HCT116 (cell line): ENCODE measurements around the gene NXN. TPM values are rescaled to one million over a fixed set of nuclear protein-coding genes. Genes with fewer than 3 reads are reported as not detected.

Source experiments
- ATAC-seq: fragments of 200-7000 bp; cut with Tn5 transposase; 2 replicates; pipeline ENCODE4 v1.9.1; 2020; ENCODE audit warnings: mild to moderate bottlenecking, moderate library complexity
- BruUV-seq: library from RNA; stranded (reverse); fragments of 400-500 nt; replicated peaks from 2 replicates; lab custom pipeline; 2021; lab: Mats Ljungman, UMichigan
- CTCF ChIA-PET: fragments of 300-600 bp; sonication (Branson Sonifier 250); formaldehyde crosslinking; loops from one replicate; lab custom pipeline; 2021; ENCODE audit warnings: antibody characterized with exemption; lab: Charles Lee
- POLR2A ChIA-PET: fragments of 300-600, 350-600 bp; sonication (Branson Sonifier 250); formaldehyde crosslinking; loops from one replicate; lab custom pipeline; 2021; ENCODE audit warnings: antibody characterized with exemption; lab: Charles Lee
- RAD21 ChIA-PET, 2 experiments: fragments of 300-600 bp; sonication (Branson Sonifier 250); formaldehyde crosslinking; loops; one replicate each; lab custom pipeline; 2023; ENCODE audit warnings: low total read pairs in 2 of 2; ENCODE audit not compliant: uncharacterized antibody in 2 of 2, unreplicated experiment in 2 of 2, low non-redundant PET in 1 of 2; lab: Charles Lee
- DNase-seq: peaks from one replicate; pipeline ENCODE4 v3.0.0-alpha.2; 2010; ENCODE audit warnings: low read depth, low spot score
- H2AFZ ChIP-seq: fragments of 200-600 bp; shearing (Covaris generic), sonication (generic); 2 replicates; pipeline ENCODE4 v1.6.1; 2017; ENCODE audit warnings: low read depth, mixed run types, mixed read lengths, antibody characterized with exemption, low read length; ENCODE audit not compliant: poor library complexity, severe bottlenecking
- H3K27ac ChIP-seq: 2 replicates; pipeline ENCODE4 v1.5.1; 2012; ENCODE audit warnings: low read depth, low read length
- H3K27me3 ChIP-seq: fragments of 200-600 bp; sonication (generic); 2 replicates; pipeline ENCODE4 v1.6.1; 2016; ENCODE audit warnings: mixed run types, low read length, mixed read lengths; ENCODE audit not compliant: insufficient read depth
- H3K36me3 ChIP-seq, 2 experiments: fragments of 200-500 bp in 1 of 2; fragments of 200-600 bp in 1 of 2; sonication (Bioruptor generic) in 1 of 2; sonication (generic) in 1 of 2; 2 replicates each; pipeline versions ENCODE4 v1.5.1 to v1.6.1; 2014 to 2016; ENCODE audit warnings: low read length in 2 of 2, inconsistent platforms in 1 of 2, mixed read lengths in 1 of 2, mixed run types in 1 of 2; ENCODE audit not compliant: insufficient read depth in 2 of 2, control insufficient read depth in 1 of 2
- H3K4me1 ChIP-seq, 2 experiments: fragments of 200-600 bp in 1 of 2; sonication (generic) in 1 of 2; 2 replicates each; pipeline versions ENCODE4 v1.5.1 to v1.6.1; 2012 to 2017; ENCODE audit warnings: low read length in 2 of 2, inconsistent platforms in 1 of 2, mild to moderate bottlenecking in 1 of 2, mixed read lengths in 1 of 2, mixed run types in 1 of 2, moderate library complexity in 1 of 2; ENCODE audit not compliant: insufficient read depth in 2 of 2, control insufficient read depth in 1 of 2
- H3K4me2 ChIP-seq: fragments of 200-600 bp; sonication (generic); 2 replicates; pipeline ENCODE4 v1.6.1; 2017; ENCODE audit warnings: mixed run types, low read length, mixed read lengths
- H3K4me3 ChIP-seq, 2 experiments: fragments of 200-600 bp in 1 of 2; sonication (generic) in 1 of 2; replicated peaks in 1 of 2; 2 replicates each; pipeline ENCODE4 v1.5.1; 2011 to 2016; ENCODE audit warnings: low read length in 2 of 2, control low read depth in 1 of 2, low read depth in 1 of 2, mild to moderate bottlenecking in 1 of 2, mixed read lengths in 1 of 2, mixed run types in 1 of 2
- H3K79me2 ChIP-seq: fragments of 200-600 bp; sonication (generic); 2 replicates; pipeline ENCODE4 v1.6.1; 2017; ENCODE audit warnings: mild to moderate bottlenecking, mixed run types, low read length, moderate library complexity, mixed read lengths; ENCODE audit not compliant: insufficient read depth
- H3K9ac ChIP-seq: fragments of 200-600 bp; sonication (generic); 2 replicates; pipeline ENCODE4 v1.6.1; 2016; ENCODE audit warnings: low read length, mixed read lengths
- H3K9me2 ChIP-seq: fragments of 200-600 bp; sonication (generic), shearing (Covaris generic); 2 replicates; pipeline ENCODE4 v1.6.1; 2017; ENCODE audit warnings: mixed run types, mild to moderate bottlenecking, moderate library complexity; ENCODE audit not compliant: insufficient read depth
- H3K9me3 ChIP-seq, 2 experiments: fragments of 200-500 bp in 1 of 2; fragments of 200-600 bp in 1 of 2; sonication (Bioruptor generic) in 1 of 2; sonication (generic) in 1 of 2; 2 replicates each; pipeline ENCODE4 v1.6.1; 2014 to 2017; ENCODE audit warnings: low read length in 2 of 2, mixed read lengths in 2 of 2, inconsistent platforms in 1 of 2, low read depth in 1 of 2, mild to moderate bottlenecking in 1 of 2, mixed run types in 1 of 2, moderate library complexity in 1 of 2; ENCODE audit not compliant: control insufficient read depth in 1 of 2, insufficient read depth in 1 of 2
- H4K20me1 ChIP-seq: fragments of 200-600 bp; sonication (generic), shearing (Covaris generic); 2 replicates; pipeline ENCODE4 v1.6.1; 2017; ENCODE audit warnings: mixed run types, mild to moderate bottlenecking, moderate library complexity; ENCODE audit not compliant: insufficient read depth
- CBX3 ChIP-seq: IDR thresholded peaks from 2 replicates; pipeline ENCODE4 v1.6.1; 2012; ENCODE audit warnings: low read depth
- EGR1 ChIP-seq: IDR thresholded peaks from 2 replicates; pipeline ENCODE4 v1.6.1; 2012; ENCODE audit warnings: low read depth
- ELF1 ChIP-seq: IDR thresholded peaks from 2 replicates; pipeline ENCODE4 v1.6.1; 2012; ENCODE audit warnings: low read depth, borderline replicate concordance
- EZH2 ChIP-seq: fragments of 200-600 bp; sonication (generic); IDR thresholded peaks from 2 replicates; pipeline ENCODE4 v1.6.1; 2017; ENCODE audit warnings: antibody characterized with exemption, mixed run types
- FOSL1 ChIP-seq: IDR thresholded peaks from 2 replicates; pipeline ENCODE4 v1.6.1; 2012; ENCODE audit warnings: low read depth
- JUND ChIP-seq: IDR thresholded peaks from 2 replicates; pipeline ENCODE4 v1.6.1; 2012
- POLR2A ChIP-seq: IDR thresholded peaks from 2 replicates; pipeline ENCODE4 v1.7.0; 2011; ENCODE audit warnings: borderline replicate concordance; ENCODE audit not compliant: insufficient read depth, insufficient read length; ENCODE audit errors: extremely low read depth
- POLR2AphosphoS5 ChIP-seq: IDR thresholded peaks from 2 replicates; pipeline ENCODE4 v1.6.1; 2011; ENCODE audit warnings: mild to moderate bottlenecking, low read depth, low read length, moderate library complexity
- RAD21 ChIP-seq: IDR thresholded peaks from 2 replicates; pipeline ENCODE4 v1.6.1; 2012; ENCODE audit warnings: low read depth, mild to moderate bottlenecking
- SIN3A ChIP-seq: IDR thresholded peaks from 2 replicates; pipeline ENCODE4 v1.6.1; 2012; ENCODE audit warnings: low read depth
- SP1 ChIP-seq: IDR thresholded peaks from 2 replicates; pipeline ENCODE4 v1.6.1; 2012; ENCODE audit warnings: low read depth
- SRF ChIP-seq: IDR thresholded peaks from 2 replicates; pipeline ENCODE4 v1.6.1; 2012; ENCODE audit warnings: low read depth
- ZNF274 ChIP-seq: fragments of 200-500 bp; sonication (Bioruptor generic); IDR thresholded peaks from 2 replicates; pipeline ENCODE4 v1.6.1; 2014; ENCODE audit warnings: mild to moderate bottlenecking, low read depth, low read length, inconsistent platforms
- intact Hi-C: fragments of 100-400 bp; cut with micrococcal nuclease; formaldehyde crosslinking; loops from 2 replicates; pipeline ENCODE4 v1.10.0; 2022
- total RNA-seq: library from RNA; stranded (reverse); gene quantifications from one replicate; pipeline ENCODE4 v1.2.1, GENCODE V29; 2021; ENCODE audit not compliant: unreplicated experiment
- TF ChIP-seq, protein P1 (sequence below), 3 experiments: fragments of 200-600 bp in 1 of 3; sonication (generic) in 1 of 3; IDR thresholded peaks in 2 of 3; conservative IDR thresholded peaks in 1 of 3; 2 replicates each; pipeline ENCODE4 v1.5.1; 2012 to 2017; ENCODE audit warnings: low read depth in 2 of 3, low read length in 2 of 3, antibody characterized with exemption in 1 of 3, borderline replicate concordance in 1 of 3, control low read depth in 1 of 3, mild to moderate bottlenecking in 1 of 3, mixed read lengths in 1 of 3, mixed run types in 1 of 3, moderate library complexity in 1 of 3; ENCODE audit not compliant: insufficient read depth in 1 of 3
- TF ChIP-seq, protein P2 (sequence below): IDR thresholded peaks from 2 replicates; pipeline ENCODE4 v1.6.1; 2012

Gene NXN
- total RNA-seq, 1 experiment from 2014 or later = 83.7 TPM

DNA sequence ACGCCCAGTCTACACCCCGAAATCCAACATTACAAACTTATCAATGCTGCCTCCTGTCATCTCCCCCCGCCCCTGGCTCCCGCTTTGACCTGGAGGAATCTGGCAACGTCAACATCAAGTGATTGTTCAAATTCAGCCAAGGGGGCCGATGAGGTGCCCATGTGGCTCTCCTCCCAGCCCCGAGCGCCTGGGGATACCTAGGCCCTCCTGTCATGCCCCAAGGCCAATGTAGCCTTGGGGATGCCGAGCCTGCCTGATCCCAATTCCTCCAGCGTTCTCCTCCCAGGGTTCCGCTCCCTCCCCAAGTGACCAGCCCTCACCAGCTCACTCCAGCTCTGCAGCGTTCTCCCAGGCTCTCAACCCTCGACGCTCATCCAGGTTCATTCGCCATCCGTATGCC, 59.4 kb downstream of the NXN start (continued):
- TF ChIP-seq, protein P1, sequence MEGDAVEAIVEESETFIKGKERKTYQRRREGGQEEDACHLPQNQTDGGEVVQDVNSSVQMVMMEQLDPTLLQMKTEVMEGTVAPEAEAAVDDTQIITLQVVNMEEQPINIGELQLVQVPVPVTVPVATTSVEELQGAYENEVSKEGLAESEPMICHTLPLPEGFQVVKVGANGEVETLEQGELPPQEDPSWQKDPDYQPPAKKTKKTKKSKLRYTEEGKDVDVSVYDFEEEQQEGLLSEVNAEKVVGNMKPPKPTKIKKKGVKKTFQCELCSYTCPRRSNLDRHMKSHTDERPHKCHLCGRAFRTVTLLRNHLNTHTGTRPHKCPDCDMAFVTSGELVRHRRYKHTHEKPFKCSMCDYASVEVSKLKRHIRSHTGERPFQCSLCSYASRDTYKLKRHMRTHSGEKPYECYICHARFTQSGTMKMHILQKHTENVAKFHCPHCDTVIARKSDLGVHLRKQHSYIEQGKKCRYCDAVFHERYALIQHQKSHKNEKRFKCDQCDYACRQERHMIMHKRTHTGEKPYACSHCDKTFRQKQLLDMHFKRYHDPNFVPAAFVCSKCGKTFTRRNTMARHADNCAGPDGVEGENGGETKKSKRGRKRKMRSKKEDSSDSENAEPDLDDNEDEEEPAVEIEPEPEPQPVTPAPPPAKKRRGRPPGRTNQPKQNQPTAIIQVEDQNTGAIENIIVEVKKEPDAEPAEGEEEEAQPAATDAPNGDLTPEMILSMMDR (IDR thresholded peaks at IDR 0.05 in 2 of 3, conservative IDR thresholded peaks at IDR 0.05 in 1 of 3; ENCODE audit: borderline replicate concordance in 1 of 3, insufficient read depth in 1 of 3, low read depth in 2 of 3, low read length in 2 of 3) = no peak
- TF ChIP-seq FOSL1 (no peak), ZNF274 (no peak), RAD21 (no peak), SRF (no peak)
- TF ChIP-seq, protein P2, sequence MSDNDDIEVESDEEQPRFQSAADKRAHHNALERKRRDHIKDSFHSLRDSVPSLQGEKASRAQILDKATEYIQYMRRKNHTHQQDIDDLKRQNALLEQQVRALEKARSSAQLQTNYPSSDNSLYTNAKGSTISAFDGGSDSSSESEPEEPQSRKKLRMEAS = no peak

DNA sequence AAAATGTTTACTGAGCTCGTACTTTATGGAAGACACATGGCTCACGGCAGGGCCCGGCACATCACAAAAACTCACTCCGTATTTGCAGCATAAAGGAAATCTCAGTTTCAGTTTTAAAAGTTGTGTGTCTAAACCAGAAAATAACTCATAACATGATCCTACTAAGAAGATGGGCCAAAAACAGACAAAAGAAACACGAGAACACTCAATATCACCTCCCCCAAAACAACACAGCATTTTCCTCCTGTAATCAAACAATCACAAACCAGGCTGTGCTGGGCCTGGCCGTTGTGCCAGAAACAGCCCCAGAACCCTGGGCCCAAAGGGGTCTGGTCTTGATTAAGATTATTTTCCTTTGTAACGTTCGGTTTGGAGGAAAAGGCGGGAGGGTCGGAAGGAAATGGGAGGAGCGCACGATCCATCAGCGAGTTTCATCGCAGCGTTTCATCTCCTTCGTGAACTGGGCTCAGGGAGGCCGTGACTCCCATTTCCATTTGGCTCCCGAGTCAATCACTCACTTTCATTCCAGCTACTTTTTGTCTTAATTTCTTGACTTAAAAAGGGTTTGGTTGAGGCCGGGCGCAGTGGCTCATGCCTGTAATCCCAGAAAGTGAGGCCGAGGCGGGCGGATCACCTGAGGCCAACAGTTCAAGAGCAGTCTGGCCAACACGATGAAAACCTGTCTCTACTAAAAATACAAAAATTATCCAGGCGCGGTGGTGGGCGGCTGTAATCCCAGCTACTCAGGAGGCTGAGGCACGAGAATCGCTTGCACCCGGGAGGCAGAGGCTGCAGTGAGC, 61.4 kb downstream of the NXN start:
- ATAC-seq (no peak), DNase-seq (no peak)
- TF ChIP-seq ZNF274 (no peak), CBX3 (no peak), POLR2A (no peak), POLR2AphosphoS5 (no peak), EGR1 (no peak), SP1 (no peak), SIN3A (no peak), ELF1 (no peak), RAD21 (no peak), EZH2 (no peak), FOSL1 (no peak), JUND (no peak)
- ChIA-PET CTCF (no interaction called here), POLR2A (no interaction called here), RAD21 (no interaction called here)
- H2AFZ ChIP-seq = no peak overlapping the region
- H3K9me2 ChIP-seq = no peaks in the 10 kb centered on the region
- peaks cover under 1 to 7% of the 10 kb centered on the region in 2 experiments; a peak in 2 of 4 replicates for H3K36me3 ChIP-seq
- H3K4me2 ChIP-seq = no peak overlapping the region
- H4K20me1 ChIP-seq = no peaks in the 10 kb centered on the region; the same call in 1 of the 2 replicates
- BruUV-seq = no TSS peak
- no peaks in the 10 kb centered on the region for H3K27me3 ChIP-seq
- intact Hi-C loops = no loop called here
- no peak overlapping the region for H3K4me3 ChIP-seq
- H3K4me1 ChIP-seq = peaks cover 28 to 48% of the 10 kb centered on the region in 2 experiments; a peak in 3 of 4 replicates
- H3K27ac ChIP-seq = no peak overlapping the region
- no peak overlapping the region for H3K9ac ChIP-seq
- no peaks in the 10 kb centered on the region for H3K9me3 ChIP-seq
- H3K79me2 ChIP-seq = peaks cover 79% of the 10 kb centered on the region
